GM10847 (cell line): ENCODE measurements around the gene OAS1.
A peak's percentile ranks its signal among the peaks of the same experiment; 100 is the strongest.

Experiments used
- POLR2A ChIP-seq: IDR thresholded peaks from 2 replicates; pipeline ENCODE4 v1.6.1; 2011; ENCODE audit not compliant: insufficient read length; ENCODE audit errors: extremely low read depth

The OAS1 gene

GRCh38 chr12:112906712-112907414, at the start of gene OAS1:
Gene OAS1, plus strand, starts transcription at chr12:112906962. Its CDS starts 78 bp downstream, at chr12:112907040.
- peak; percentile 61 for TF ChIP-seq POLR2A

- TF ChIP-seq POLR2A = no peak
Measured at GRCh38 chr12:112859291-112859690, 47.5 kb upstream of the OAS1 start.

DNA sequence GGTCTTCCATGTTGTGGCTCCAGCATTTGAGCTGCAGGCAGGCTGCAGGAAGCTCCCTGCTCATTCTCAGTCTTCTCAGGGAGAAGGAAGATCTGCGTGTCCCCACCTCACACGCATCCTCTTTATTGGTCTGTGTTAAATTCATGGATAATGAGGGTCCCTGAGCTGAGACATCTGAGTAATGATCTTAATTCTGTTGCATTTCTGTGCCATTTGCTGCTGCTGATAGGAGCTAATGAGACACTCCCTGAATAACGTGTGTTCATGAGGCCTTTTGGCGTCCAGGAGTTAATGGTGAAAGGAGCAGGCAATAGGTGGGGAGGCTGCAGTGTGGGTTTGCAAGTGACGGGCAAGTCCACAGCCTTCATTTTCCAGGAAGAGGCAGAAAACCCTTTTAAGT, 46.6 kb upstream of the OAS1 start:
- no peak for TF ChIP-seq POLR2A

DNA sequence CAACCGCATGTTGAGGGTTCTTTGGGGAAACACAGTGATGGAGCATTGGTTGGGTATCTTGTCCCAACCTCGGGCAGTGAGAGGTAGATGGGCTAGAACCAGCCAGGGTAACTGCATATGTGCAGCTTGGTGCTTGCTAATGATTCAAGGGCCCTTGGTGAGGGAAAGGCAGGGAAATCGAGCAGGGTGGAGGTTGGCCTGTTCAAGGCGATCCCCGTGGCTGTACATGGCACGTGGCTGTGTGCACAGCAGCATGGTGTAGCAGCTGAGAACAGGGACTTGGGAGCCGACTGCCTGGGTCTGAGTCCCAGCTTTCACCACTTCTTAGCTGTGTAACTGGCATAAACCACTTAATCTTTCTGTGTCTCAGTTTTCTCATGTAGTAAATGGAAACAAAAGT, 45.5 kb upstream of the OAS1 start:
- no peak for TF ChIP-seq POLR2A

DNA sequence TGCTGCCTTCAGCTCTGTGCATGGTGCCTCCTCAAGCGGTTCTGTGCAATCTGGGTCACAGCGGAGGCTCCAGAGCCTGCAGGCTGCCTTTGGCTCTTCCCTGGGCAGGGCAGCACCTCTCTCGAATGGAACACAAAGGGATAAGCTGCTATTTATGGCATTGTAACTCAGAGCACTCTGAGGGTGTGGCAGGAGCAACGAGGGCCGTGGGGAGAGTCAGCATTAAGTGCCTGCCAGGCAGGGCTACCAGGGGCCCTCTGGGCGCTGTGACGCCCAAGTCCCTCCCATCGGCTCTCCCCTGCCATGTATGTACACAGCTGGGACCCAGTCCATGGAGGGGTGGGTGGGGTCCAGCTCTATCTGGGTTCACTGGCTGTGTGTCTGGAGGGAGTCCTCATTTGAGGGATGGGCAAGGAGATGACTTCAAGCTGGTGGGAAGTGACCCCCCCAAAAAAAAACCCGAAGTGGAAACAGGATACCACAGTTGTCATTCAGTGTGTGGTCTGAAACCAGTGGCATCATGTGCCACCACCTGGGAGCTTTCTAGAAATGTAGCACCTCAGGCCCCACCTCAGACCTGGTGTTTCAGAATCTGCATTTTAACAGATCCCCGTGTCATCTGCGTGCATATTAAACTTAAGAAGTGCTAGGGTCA, 44.0 kb upstream of the OAS1 start:
- no peak for TF ChIP-seq POLR2A

GRCh38 chr12:112868459-112869041, 38.2 kb upstream of the OAS1 start:
- TF ChIP-seq POLR2A = no peak

DNA sequence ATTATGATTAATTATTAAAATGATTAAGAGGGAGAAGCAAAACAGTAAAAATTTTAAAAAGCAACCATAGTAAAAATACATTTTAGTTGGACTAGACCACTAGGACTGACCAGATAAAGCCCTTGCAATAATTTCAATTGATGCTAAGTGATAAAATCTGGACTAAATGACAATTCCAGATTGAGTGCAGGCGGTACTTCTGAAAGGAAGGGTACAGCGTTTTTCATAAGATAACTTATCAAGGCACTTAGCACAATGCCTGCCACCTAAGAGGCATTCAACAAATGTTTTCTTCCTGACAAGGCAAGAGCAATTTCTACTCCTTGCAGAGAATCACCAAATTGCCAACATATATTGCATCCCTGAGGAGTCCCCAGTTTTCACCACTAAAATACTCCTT, 37.7 kb upstream of the OAS1 start:
- TF ChIP-seq POLR2A = no peak

DNA sequence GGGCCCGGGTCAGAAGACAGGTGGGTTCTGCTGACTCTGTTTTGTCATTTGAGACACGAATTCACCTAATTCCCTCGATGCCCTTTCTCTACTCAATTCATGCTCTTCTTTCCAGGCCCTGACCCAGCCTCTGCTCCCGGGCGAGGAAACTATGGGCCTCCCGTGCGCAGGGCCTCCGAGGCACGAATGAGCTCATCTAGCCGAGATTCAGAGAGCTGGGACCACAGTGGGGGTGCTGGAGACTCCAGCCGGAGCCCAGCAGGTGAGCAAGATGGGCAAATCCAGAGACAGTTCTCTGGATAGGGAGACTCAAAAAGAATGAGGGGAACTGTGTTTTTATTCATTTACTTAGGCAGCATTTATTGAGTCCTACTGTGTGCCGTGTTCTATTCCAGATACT, 37.0 kb upstream of the OAS1 start:
- no peak for TF ChIP-seq POLR2A

DNA sequence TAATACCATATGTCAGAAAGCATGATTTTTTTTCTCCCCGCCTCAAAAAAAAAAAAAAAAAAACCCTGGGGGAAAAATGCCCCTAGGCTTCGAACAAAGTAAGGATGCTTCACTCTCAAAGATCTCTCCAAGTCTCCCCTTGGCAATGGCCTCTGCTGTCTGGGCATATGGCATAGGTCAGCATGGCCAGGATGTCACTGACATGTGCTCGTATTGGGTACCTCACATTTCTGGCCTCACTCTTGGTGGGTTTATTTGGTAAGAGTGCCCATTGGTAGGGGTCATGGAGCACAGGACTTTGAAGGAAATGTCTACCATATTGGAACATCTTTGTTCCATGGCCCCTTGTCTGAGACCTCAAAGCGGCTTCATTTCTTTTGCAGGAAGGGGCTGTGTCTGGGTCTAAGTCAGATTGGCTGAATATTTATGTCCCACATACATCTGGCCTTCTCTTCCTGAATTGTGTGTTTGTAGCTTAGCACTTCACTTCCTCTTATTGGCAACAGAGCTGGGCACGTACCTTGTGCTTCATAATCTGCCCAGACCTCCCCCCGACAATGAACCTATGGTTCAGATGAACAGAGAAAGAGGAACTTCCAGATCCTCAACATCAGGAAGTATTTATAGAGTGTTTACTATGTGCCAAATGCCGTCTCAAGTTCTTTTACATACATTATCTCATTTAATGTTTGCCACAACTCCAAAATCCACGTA, 36.3 kb upstream of the OAS1 start:
- no peak for TF ChIP-seq POLR2A

DNA sequence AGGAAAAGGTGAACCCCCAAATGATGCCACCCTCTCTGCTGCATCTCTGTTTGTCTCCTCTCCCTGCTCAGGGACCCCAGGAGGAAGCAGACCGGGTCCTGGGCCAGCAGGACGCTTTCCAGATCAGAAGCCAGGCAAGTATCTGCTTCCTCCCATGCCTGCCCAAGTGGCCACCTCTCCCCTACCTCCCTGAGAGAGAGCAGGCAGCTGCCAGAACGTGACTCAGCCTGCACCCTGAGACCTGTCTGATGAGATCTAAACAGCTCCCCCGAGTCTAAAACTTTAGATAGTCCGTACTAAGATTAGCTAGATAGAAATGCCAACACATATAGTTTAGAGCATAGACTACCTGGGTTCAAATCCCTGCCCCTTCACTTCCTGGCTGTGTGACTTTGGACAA, 31.2 kb upstream of the OAS1 start:
- TF ChIP-seq POLR2A = no peak

- TF ChIP-seq POLR2A = no peak
Measured at GRCh38 chr12:112876506-112876905, 30.3 kb upstream of the OAS1 start.

DNA sequence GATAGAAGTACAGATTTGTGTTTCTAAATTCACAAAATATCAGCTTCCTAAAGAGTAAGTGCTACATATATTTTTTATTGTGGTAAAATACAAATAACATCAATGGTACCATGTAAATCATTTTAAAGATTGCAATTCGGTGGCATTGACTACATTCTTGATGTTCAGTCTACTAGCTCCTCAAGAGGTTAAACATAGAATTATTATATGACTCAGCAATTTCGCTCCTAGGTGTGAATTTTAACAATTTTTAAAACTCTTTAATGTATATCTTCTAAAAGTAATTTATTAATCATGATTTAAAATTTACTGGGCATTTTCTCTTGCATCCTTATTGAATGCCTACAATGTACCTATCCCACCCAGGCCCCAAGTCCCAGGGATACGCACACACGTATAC, 29.8 kb upstream of the OAS1 start:
- no peak for TF ChIP-seq POLR2A

GRCh38 chr12:112878488-112878887, 28.3 kb upstream of the OAS1 start:
- no peak for TF ChIP-seq POLR2A

- TF ChIP-seq POLR2A = no peak
Measured at GRCh38 chr12:112879191-112879705, 27.5 kb upstream of the OAS1 start.

DNA sequence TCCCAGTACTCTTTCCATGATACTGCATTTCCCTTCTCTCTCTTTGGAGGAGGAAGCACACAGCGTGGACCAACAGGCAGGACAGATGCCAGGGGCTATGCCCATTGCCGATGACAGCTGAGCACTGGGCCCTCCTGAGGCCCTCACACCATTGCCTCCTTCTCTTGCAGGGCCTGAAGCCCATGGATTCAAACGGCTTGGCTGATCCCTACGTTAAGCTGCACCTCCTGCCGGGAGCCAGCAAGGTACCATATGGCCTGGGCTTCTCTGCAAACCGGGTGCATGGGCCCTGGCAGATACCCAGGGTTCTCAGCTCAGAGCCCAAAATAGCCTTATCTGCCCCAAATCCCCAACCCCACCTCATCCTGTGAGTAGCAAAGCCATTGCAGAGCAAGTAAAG, 25.2 kb upstream of the OAS1 start:
- TF ChIP-seq POLR2A = no peak

GRCh38 chr12:112885236-112885635, 21.5 kb upstream of the OAS1 start:
- TF ChIP-seq POLR2A = no peak

DNA sequence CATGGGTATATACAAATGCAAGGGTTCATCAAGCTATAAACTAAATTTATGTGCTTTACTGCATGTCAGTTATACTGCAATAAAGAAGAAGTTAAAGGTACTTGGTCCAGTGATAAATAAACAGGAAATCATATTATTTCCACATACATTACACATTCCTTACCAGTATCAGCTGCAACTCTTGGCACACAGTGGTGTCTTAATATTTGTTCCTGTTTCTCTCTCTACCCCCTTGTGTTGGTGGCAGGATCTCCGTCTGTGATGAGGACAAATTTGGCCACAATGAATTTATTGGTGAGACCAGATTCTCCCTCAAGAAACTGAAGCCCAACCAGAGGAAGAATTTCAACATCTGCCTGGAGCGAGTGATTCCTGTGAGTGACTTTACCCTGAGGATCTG, 19.2 kb upstream of the OAS1 start:
- TF ChIP-seq POLR2A = no peak
